Activated CD4-positive, alpha-beta T cell treated with anti-CD3 and anti-CD28 coated beads for 36 hours (primary cell): ENCODE data around the gene PHF5A. TPM values are rescaled to one million over a fixed set of nuclear protein-coding genes. Genes with fewer than 3 reads are reported as not detected.
"Not testable (repeated sequence)": the region's sequence is repeated elsewhere in the genome, so short reads cannot be mapped to it uniquely, and the experiment has no call there.

Experiments
- ATAC-seq: fragments of 200-7000 bp; cut with Tn5 transposase; one replicate; pipeline ENCODE4 v1.10.0; 2021; ENCODE audit warnings: mild to moderate bottlenecking, moderate library complexity
- CTCF ChIA-PET: fragments of 350-600 bp; sonication (Branson Sonifier 250); formaldehyde crosslinking; loops from one replicate; lab custom pipeline; 2021; ENCODE audit warnings: antibody characterized with exemption; lab: Charles Lee
- POLR2A ChIA-PET: fragments of 350-600 bp; sonication (Branson Sonifier 250); formaldehyde crosslinking; loops from one replicate; lab custom pipeline; 2021; ENCODE audit warnings: antibody characterized with exemption, inconsistent platforms; lab: Charles Lee
- DNase-seq: peaks from one replicate; pipeline ENCODE4 v3.0.0-alpha.2; 2020
- H3K27ac Mint-ChIP-seq: one replicate; pipeline ENCODE4 v1.8.0; 2021; ENCODE audit warnings: mixed read lengths
- H3K27me3 Mint-ChIP-seq: one replicate; pipeline ENCODE4 v1.8.0; 2021; ENCODE audit warnings: mixed read lengths
- H3K36me3 Mint-ChIP-seq: one replicate; pipeline ENCODE4 v1.8.0; 2021; ENCODE audit warnings: low read depth, mixed read lengths
- H3K4me1 Mint-ChIP-seq: one replicate; pipeline ENCODE4 v1.8.0; 2021; ENCODE audit warnings: mixed read lengths
- H3K4me3 Mint-ChIP-seq: one replicate; pipeline ENCODE4 v1.8.0; 2021; ENCODE audit warnings: mild to moderate bottlenecking, moderate library complexity, mixed read lengths
- H3K9me3 Mint-ChIP-seq: one replicate; pipeline ENCODE4 v1.8.0; 2021; ENCODE audit warnings: low read depth, mixed read lengths
- intact Hi-C, 2 experiments: fragments of 100-400 bp; cut with DNase I in 1 of 2; cut with micrococcal nuclease in 1 of 2; formaldehyde crosslinking; loops; one replicate each; pipeline versions ENCODE4 v1.14.2 to v1.15.1; 2022 to 2024; cut with DNase I, micrococcal nuclease
- total RNA-seq, 2 experiments: library from RNA; stranded (reverse); gene quantifications; one replicate each; pipeline ENCODE4 v1.2.3, GENCODE V29; 2021

The PHF5A gene
- total RNA-seq, 2 experiments from 2014 or later: 54.5 to 61.1 TPM

GRCh38 chr22:41471568-41471967 is 3.1 kb upstream of the PHF5A start:
- ChIA-PET POLR2A (interaction anchor here (0.6 kb wide), 1 partner anchor 64 kb away, joined by 3 read pairs; no protein-coding TSS in a partner anchor), CTCF (no interaction called here)
- Mint-ChIP-seq H3K4me3 (no peak overlapping the region), H3K9me3 (no peaks in the 10 kb centered on the region), H3K36me3 (peaks cover 19% of the 10 kb centered on the region), H3K27ac (no peak overlapping the region), H3K27me3 (no peaks in the 10 kb centered on the region), H3K4me1 (peaks cover 46% of the 10 kb centered on the region)
- no peak for DNase-seq
- intact Hi-C loops: no loop called here
- ATAC-seq: no peak

GRCh38 chr22:41470886-41471285 is 2.4 kb upstream of the PHF5A start:
- peak overlapping the region; percentile 42 for H3K27ac Mint-ChIP-seq
- H3K4me1 Mint-ChIP-seq: peaks cover 49% of the 10 kb centered on the region
- intact Hi-C loops: no loop called here

GRCh38 chr22:41469218-41469851 is 843 bp upstream of the PHF5A start:
- Mint-ChIP-seq H3K27ac (peak overlapping the region; percentile 99), H3K4me1 (peaks cover 52% of the 10 kb centered on the region), H3K27me3 (no peaks in the 10 kb centered on the region), H3K9me3 (no peaks in the 10 kb centered on the region), H3K36me3 (peaks cover 34% of the 10 kb centered on the region), H3K4me3 (peak overlapping the region; percentile 90)
- ChIA-PET POLR2A (interaction anchor here (0.7 to 2.5 kb wide), 12 partner anchors 9 to 183 kb away, joined by 3 to 53 read pairs (median 6); partner anchors contain the start of genes DESI1, PMM1, RANGAP1 and TEF), CTCF (interaction anchor here (0.8 to 2.5 kb wide), 14 partner anchors 10 to 522 kb away, joined by 3 to 22 read pairs (median 4); partner anchors contain the start of gene TOB2)
- ATAC-seq (peak; percentile 1), DNase-seq (peak; percentile 56)
- intact Hi-C loops: loop anchor here (1.0 to 5.0 kb wide), 9 partner anchors 67 to 612 kb away; partner anchors contain the start of genes RANGAP1 (in 2 of the 2), TEF (in 2 of the 2), DESI1 (in 1 of the 2) and RBX1 (in 1 of the 2)

More at GRCh38 chr22:41470886-41471285, 2.4 kb upstream of the PHF5A start:
- CTCF ChIA-PET: interaction anchor here (0.5 kb wide), 1 partner anchor 25 kb away, joined by 3 read pairs; no protein-coding TSS in a partner anchor
- DNase-seq (no peak), ATAC-seq (no peak)
- H3K36me3 Mint-ChIP-seq: peaks cover 24% of the 10 kb centered on the region
- H3K27me3 Mint-ChIP-seq: no peaks in the 10 kb centered on the region
- no peaks in the 10 kb centered on the region for H3K9me3 Mint-ChIP-seq
- POLR2A ChIA-PET: no interaction called here
- H3K4me3 Mint-ChIP-seq: peak overlapping the region; percentile 90

- no peaks in the 10 kb centered on the region for H3K27me3 Mint-ChIP-seq
- ChIA-PET CTCF (interaction anchor here (1.1 to 1.2 kb wide), 2 partner anchors 17 to 58 kb away, joined by 3 to 6 read pairs; no protein-coding TSS in a partner anchor), POLR2A (interaction anchor here (1.6 kb wide), 1 partner anchor 14 kb away, joined by 5 read pairs; no protein-coding TSS in a partner anchor)
- ATAC-seq (no peak), DNase-seq (no peak)
- H3K27ac Mint-ChIP-seq: no peak overlapping the region
- no peak overlapping the region for H3K4me3 Mint-ChIP-seq
- peaks cover 60% of the 10 kb centered on the region for H3K36me3 Mint-ChIP-seq
- H3K9me3 Mint-ChIP-seq: no peaks in the 10 kb centered on the region
- H3K4me1 Mint-ChIP-seq: peaks cover 6% of the 10 kb centered on the region
- intact Hi-C loops: no loop called here
Observed at GRCh38 chr22:41461901-41462300, 6.6 kb downstream of the PHF5A start.

- H3K27me3 Mint-ChIP-seq, H3K4me3 Mint-ChIP-seq, CTCF ChIA-PET, H3K4me1 Mint-ChIP-seq, H3K9me3 Mint-ChIP-seq, DNase-seq, intact Hi-C loops, ATAC-seq: not testable (repeated sequence)
- Mint-ChIP-seq H3K36me3 (peaks cover 49% of the 10 kb centered on the region), H3K27ac (peak overlapping the region; percentile 6)
- POLR2A ChIA-PET: interaction anchor here (0.7 to 0.9 kb wide), 3 partner anchors 9 to 37 kb away, joined by 3 to 5 read pairs (median 4); partner anchors contain the start of genes ACO2 and PHF5A
Observed at GRCh38 chr22:41460071-41460470, 8.4 kb downstream of the PHF5A start.

- Mint-ChIP-seq H3K4me3 (no peak overlapping the region), H3K36me3 (peaks cover 45% of the 10 kb centered on the region), H3K27ac (no peak overlapping the region), H3K9me3 (no peaks in the 10 kb centered on the region), H3K4me1 (no peaks in the 10 kb centered on the region), H3K27me3 (no peaks in the 10 kb centered on the region)
- ChIA-PET CTCF (interaction anchor here (0.8 kb wide), 1 partner anchor 10 kb away, joined by 3 read pairs; no protein-coding TSS in a partner anchor), POLR2A (interaction anchor here (0.9 kb wide), 1 partner anchor 9 kb away, joined by 3 read pairs; the partner anchor contains the start of genes ACO2 and PHF5A)
- intact Hi-C loops: no loop called here
- ATAC-seq (no peak), DNase-seq (no peak)
Observed at GRCh38 chr22:41459431-41459830, 9.1 kb downstream of the PHF5A start.

- Mint-ChIP-seq H3K4me3 (no peak overlapping the region), H3K27ac (no peak overlapping the region), H3K4me1 (peaks cover 1% of the 10 kb centered on the region), H3K27me3 (no peaks in the 10 kb centered on the region), H3K36me3 (peaks cover 37% of the 10 kb centered on the region), H3K9me3 (no peaks in the 10 kb centered on the region)
- intact Hi-C loops: no loop called here
- DNase-seq (no peak), ATAC-seq (no peak)
- ChIA-PET CTCF (interaction anchor here (0.6 to 1.3 kb wide), 3 partner anchors 10 to 158 kb away, joined by 3 read pairs; partner anchors contain the start of gene PHF5A), POLR2A (interaction anchor here (0.7 kb wide), 1 partner anchor 49 kb away, joined by 3 read pairs; no protein-coding TSS in a partner anchor)
Observed at GRCh38 chr22:41458161-41458728, 10.2 kb downstream of the PHF5A start.

- no peaks in the 10 kb centered on the region for H3K27me3 Mint-ChIP-seq
- H3K4me1 Mint-ChIP-seq: peaks cover 8% of the 10 kb centered on the region
- peak overlapping the region; percentile 86 for H3K4me3 Mint-ChIP-seq
- POLR2A ChIA-PET: interaction anchor here (0.6 to 2.1 kb wide), 11 partner anchors 9 to 520 kb away, joined by 3 to 27 read pairs (median 3); partner anchors contain the start of genes ACO2, PHF5A, PMM1 and RANGAP1
- peak overlapping the region; percentile 97 for H3K27ac Mint-ChIP-seq
- ATAC-seq (peak; percentile 73), DNase-seq (peak; percentile 95)
- intact Hi-C loops: loop anchor here (1.0 to 10.0 kb wide), 14 partner anchors 20 to 1167 kb away; partner anchors contain the start of genes DESI1 (in 2 of the 2), PHF5A (in 2 of the 2), XRCC6 (in 2 of the 2) and L3MBTL2 (in 1 of the 2)
- H3K9me3 Mint-ChIP-seq: no peaks in the 10 kb centered on the region
- H3K36me3 Mint-ChIP-seq: peaks cover 16% of the 10 kb centered on the region
- CTCF ChIA-PET: interaction anchor here (0.7 to 3.8 kb wide), 4 partner anchors 15 to 53 kb away, joined by 3 to 22 read pairs (median 8); partner anchors contain the start of genes ACO2 and PHF5A
Observed at GRCh38 chr22:41448189-41448808, 20.2 kb downstream of the PHF5A start.

GRCh38 chr22:41447435-41448188 is 20.9 kb downstream of the PHF5A start:
- H3K36me3 Mint-ChIP-seq: peaks cover 23% of the 10 kb centered on the region
- H3K4me1 Mint-ChIP-seq: peaks cover 13% of the 10 kb centered on the region
- H3K27me3 Mint-ChIP-seq: no peaks in the 10 kb centered on the region
- DNase-seq: peak; percentile 75
- peak overlapping the region; percentile 97 for H3K27ac Mint-ChIP-seq
- ChIA-PET POLR2A (interaction anchor here (0.6 to 2.9 kb wide), 14 partner anchors 9 to 1167 kb away, joined by 3 to 53 read pairs (median 5); partner anchors contain the start of genes ACO2, PHF5A, PMM1 and POLDIP3), CTCF (interaction anchor here (0.7 to 3.9 kb wide), 4 partner anchors 16 to 45 kb away, joined by 6 to 22 read pairs (median 13); partner anchors contain the start of genes ACO2 and PHF5A)
- no peaks in the 10 kb centered on the region for H3K9me3 Mint-ChIP-seq
- intact Hi-C loops: loop anchor here (1.0 to 10.0 kb wide), 16 partner anchors 21 to 1167 kb away; partner anchors contain the start of genes DESI1 (in 2 of the 2), PHF5A (in 2 of the 2), ST13 (in 2 of the 2) and XRCC6 (in 2 of the 2)
- peak overlapping the region; percentile 86 for H3K4me3 Mint-ChIP-seq
- no peak for ATAC-seq
